Natural killer cell (primary cell): Measurements from ENCODE around the gene ZNF518A. TPM values are rescaled to one million over a fixed set of nuclear protein-coding genes. Genes with fewer than 3 reads are reported as not detected.

Experiments used
- ATAC-seq, 3 donors: fragments of 150-1000 bp in 2 of 3; fragments of 200-7000 bp in 1 of 3; cut with Tn5 transposase; 1 replicate in 1 of 3; 2 replicates in 2 of 3; pipeline ENCODE4 v1.10.0; 2021; ENCODE audit warnings: mild to moderate bottlenecking in 2 of 3, moderate library complexity in 2 of 3
- DNase-seq, 2 donors: peaks; one replicate each; pipeline versions ENCODE4 v3.0.0 to v3.0.0-alpha.2; 2013 to 2021; ENCODE audit warnings: mixed read lengths in 1 of 2
- H3K27ac ChIP-seq: one replicate; pipeline ENCODE4 v1.5.1; 2013; ENCODE audit warnings: mild to moderate bottlenecking, low read length
- H3K27me3 ChIP-seq: one replicate; pipeline ENCODE4 v1.6.1; 2013; ENCODE audit warnings: low read length; ENCODE audit not compliant: control insufficient read depth, insufficient read depth
- H3K36me3 ChIP-seq: one replicate; pipeline ENCODE4 v1.6.1; 2013; ENCODE audit warnings: low read length; ENCODE audit not compliant: control insufficient read depth, insufficient read depth
- H3K4me1 ChIP-seq: one replicate; pipeline ENCODE4 v1.6.1; 2013; ENCODE audit warnings: low read length; ENCODE audit not compliant: control insufficient read depth, insufficient read depth
- H3K4me3 ChIP-seq: one replicate; pipeline ENCODE4 v1.5.1; 2013; ENCODE audit warnings: low read length
- H3K9me3 ChIP-seq: one replicate; pipeline ENCODE4 v1.6.1; 2013; ENCODE audit warnings: low read length; ENCODE audit not compliant: control insufficient read depth, insufficient read depth
- H3K27ac Mint-ChIP-seq, 2 donors: one replicate each; pipeline ENCODE4 v1.8.0; 2022; ENCODE audit warnings: mild to moderate bottlenecking in 2 of 2, mixed read lengths in 2 of 2, moderate library complexity in 1 of 2
- H3K27me3 Mint-ChIP-seq, 2 donors: one replicate each; pipeline ENCODE4 v1.8.0; 2022; ENCODE audit warnings: low read depth in 2 of 2, mixed read lengths in 2 of 2
- H3K36me3 Mint-ChIP-seq: one replicate; pipeline ENCODE4 v1.8.0; 2022; ENCODE audit warnings: mixed read lengths
- H3K4me1 Mint-ChIP-seq, 2 donors: one replicate each; pipeline ENCODE4 v1.8.0; 2022; ENCODE audit warnings: mixed read lengths in 2 of 2
- H3K4me3 Mint-ChIP-seq: one replicate; pipeline ENCODE4 v1.8.0; 2022; ENCODE audit warnings: mild to moderate bottlenecking, moderate library complexity, mixed read lengths
- H3K9me3 Mint-ChIP-seq, 2 donors: one replicate each; pipeline ENCODE4 v1.8.0; 2022; ENCODE audit warnings: mixed read lengths in 2 of 2
- WGBS: methylation state at CpG from one replicate; pipeline ENCODE4 v1.1.7; 2013; ENCODE audit warnings: missing lambda C conversion rate; ENCODE audit not compliant: insufficient coverage; 5-methylcytosine and 5-hydroxymethylcytosine counted together
- intact Hi-C: fragments of 100-400 bp; cut with micrococcal nuclease; formaldehyde crosslinking; loops from one replicate; pipeline ENCODE4 v1.14.2; 2022
- total RNA-seq, 4 donors: library from RNA; stranded (reverse); fragments of 120-200 nt in 1 of 4; gene quantifications; one replicate each; pipeline versions ENCODE4 v1.2.3 to v1.2.4, GENCODE V29; 2013 to 2022
- TF ChIP-seq, protein P1 (sequence below): fragments of 200-600 bp; IDR thresholded peaks from one replicate; pipeline ENCODE4 v1.8.0; 2022; ENCODE audit warnings: antibody characterized with exemption

Gene ZNF518A
- total RNA-seq, 3 donors from 2014 or later (not counting 1 experiment from before 2014, with no cell fraction given): 17.6 to 34.7 (median 21.8) TPM

DNA sequence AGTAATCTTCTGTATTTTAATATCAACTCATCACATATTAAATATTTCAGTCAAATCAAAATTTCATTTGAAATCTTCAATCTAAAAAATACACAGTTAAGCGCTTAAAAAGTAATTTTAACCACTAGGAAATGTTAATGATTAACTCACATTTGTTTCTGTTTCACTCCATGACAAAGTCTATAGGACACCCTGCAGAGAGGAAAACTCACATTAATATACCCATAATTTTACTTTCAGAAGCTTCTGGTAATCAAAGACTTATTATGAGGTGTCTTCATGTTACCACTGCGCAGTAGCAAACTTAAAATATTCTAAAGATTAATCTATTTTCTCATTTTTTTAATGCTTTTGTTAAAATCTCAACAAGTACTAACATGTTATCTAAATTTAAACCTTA, 41.0 kb upstream of the ZNF518A start:
- Histone ChIP-seq H3K27ac (peak overlapping the region; percentile 97), H3K9me3 (peaks cover 7% of the 10 kb centered on the region), H3K4me3 (peak overlapping the region; percentile 91), H3K4me1 (peaks cover 12% of the 10 kb centered on the region), H3K27me3 (peaks cover 13% of the 10 kb centered on the region), H3K36me3 (no peaks in the 10 kb centered on the region)
- TF ChIP-seq, protein P1, sequence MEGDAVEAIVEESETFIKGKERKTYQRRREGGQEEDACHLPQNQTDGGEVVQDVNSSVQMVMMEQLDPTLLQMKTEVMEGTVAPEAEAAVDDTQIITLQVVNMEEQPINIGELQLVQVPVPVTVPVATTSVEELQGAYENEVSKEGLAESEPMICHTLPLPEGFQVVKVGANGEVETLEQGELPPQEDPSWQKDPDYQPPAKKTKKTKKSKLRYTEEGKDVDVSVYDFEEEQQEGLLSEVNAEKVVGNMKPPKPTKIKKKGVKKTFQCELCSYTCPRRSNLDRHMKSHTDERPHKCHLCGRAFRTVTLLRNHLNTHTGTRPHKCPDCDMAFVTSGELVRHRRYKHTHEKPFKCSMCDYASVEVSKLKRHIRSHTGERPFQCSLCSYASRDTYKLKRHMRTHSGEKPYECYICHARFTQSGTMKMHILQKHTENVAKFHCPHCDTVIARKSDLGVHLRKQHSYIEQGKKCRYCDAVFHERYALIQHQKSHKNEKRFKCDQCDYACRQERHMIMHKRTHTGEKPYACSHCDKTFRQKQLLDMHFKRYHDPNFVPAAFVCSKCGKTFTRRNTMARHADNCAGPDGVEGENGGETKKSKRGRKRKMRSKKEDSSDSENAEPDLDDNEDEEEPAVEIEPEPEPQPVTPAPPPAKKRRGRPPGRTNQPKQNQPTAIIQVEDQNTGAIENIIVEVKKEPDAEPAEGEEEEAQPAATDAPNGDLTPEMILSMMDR: no peak
- Mint-ChIP-seq H3K4me1 (peaks cover 8 to 10% of the 10 kb centered on the region in 2 donors), H3K27ac (peak overlapping the region; percentile 96 to 98), H3K4me3 (peak overlapping the region; percentile 93), H3K36me3 (no peaks in the 10 kb centered on the region), H3K9me3 (peaks cover 0 to 2% of the 10 kb centered on the region in 2 donors), H3K27me3 (peaks cover 24 to 26% of the 10 kb centered on the region in 2 donors)
- intact Hi-C loops: loop anchor here (5.0 kb wide), 1 partner anchor 47 kb away; the partner anchor contains the start of gene CCNJ
- no peak for ATAC-seq
- DNase-seq: no peak
- WGBS: 93% methylated on average over 2 of the region's 2 CpGs

DNA sequence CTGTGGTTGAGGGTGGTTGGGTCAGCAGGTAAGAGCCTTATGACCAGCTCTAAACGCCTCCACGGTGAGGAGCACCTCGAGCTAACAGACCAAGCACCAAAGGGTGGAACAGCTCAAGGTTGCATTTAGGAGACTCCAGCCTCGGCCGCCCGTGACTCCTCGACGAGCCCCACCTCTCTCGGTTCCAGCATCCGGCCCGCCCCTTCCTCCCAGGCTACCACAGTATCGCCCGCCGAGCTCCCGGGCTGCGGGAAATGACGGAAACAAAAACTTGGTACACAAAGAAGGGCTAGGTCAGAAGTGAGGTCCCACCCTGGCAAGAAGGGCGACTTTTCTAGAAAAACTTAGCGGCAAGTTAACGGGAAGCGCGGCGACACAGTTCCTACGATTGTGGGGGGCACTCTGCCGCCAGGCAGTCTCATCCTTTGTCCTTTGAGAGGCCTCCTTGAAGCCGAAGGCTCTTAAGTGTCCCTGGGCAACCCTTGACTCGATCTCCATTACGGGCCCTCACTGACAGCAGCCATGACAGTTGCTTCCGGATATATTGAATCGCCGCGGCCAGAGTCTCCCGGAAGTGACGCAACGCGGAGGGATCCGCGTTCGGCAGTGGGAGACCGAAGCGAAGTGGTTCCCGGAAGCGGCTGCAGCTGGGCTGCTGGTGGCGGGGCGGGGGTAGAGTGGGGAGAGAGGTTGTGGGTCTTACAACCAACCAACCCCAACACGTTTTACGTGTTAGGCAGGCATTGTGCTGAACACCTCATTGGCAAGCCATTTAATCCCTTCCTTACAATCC, 40.2 kb upstream of the ZNF518A start:
- DNase-seq (peak; percentile 93 to 98), ATAC-seq (peak; percentile 92)
- Mint-ChIP-seq H3K9me3 (peaks cover 0 to 2% of the 10 kb centered on the region in 2 donors), H3K36me3 (no peaks in the 10 kb centered on the region), H3K4me1 (peaks cover 8 to 10% of the 10 kb centered on the region in 2 donors), H3K27ac (peak overlapping the region; percentile 96 to 98), H3K27me3 (peaks cover 26 to 32% of the 10 kb centered on the region in 2 donors), H3K4me3 (peak overlapping the region; percentile 93)
- H3K36me3 ChIP-seq: no peaks in the 10 kb centered on the region
- peaks cover 12% of the 10 kb centered on the region for H3K4me1 ChIP-seq
- peak overlapping the region; percentile 97 for H3K27ac ChIP-seq
- 2% methylated on average over 45 of the region's 47 CpGs for WGBS
- H3K27me3 ChIP-seq: peaks cover 16% of the 10 kb centered on the region
- H3K9me3 ChIP-seq: peaks cover 7% of the 10 kb centered on the region
- TF ChIP-seq, protein P1: no peak
- intact Hi-C loops: loop anchor here (1.0 to 5.0 kb wide), 2 partner anchors 40 to 48 kb away; partner anchors contain the start of genes CCNJ and ZNF518A
- peak overlapping the region; percentile 91 for H3K4me3 ChIP-seq

DNA sequence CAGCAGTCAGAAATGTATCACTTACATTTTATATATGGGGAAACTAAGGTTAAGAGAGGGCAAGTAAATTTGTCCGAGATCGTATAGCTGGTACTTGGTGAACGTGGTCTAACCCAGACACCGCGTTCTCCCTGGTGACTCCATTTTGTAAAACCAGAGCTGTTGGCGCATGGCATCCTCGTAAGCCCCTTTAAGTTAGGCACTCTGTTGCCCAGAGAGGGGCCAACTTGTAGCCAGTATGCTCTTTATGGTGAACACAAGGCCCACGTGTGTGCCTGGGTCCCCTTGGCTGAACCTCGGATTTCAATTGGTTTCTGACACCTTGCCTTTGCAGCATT, 39.7 kb upstream of the ZNF518A start:
- intact Hi-C loops: loop anchor here (1.0 kb wide), 1 partner anchor 40 kb away; the partner anchor contains the start of gene ZNF518A
- Histone ChIP-seq H3K36me3 (no peaks in the 10 kb centered on the region), H3K9me3 (peaks cover 7% of the 10 kb centered on the region), H3K27me3 (peaks cover 20% of the 10 kb centered on the region), H3K27ac (peak overlapping the region; percentile 97), H3K4me3 (peak overlapping the region; percentile 91), H3K4me1 (peaks cover 12% of the 10 kb centered on the region)
- WGBS: 83% methylated on average over 9 of the region's 9 CpGs
- ATAC-seq (no peak), DNase-seq (no peak)
- TF ChIP-seq, protein P1: no peak
- Mint-ChIP-seq H3K27ac (peak overlapping the region; percentile 96 to 98), H3K4me1 (peaks cover 8 to 10% of the 10 kb centered on the region in 2 donors), H3K4me3 (peak overlapping the region; percentile 93), H3K36me3 (no peaks in the 10 kb centered on the region), H3K27me3 (peaks cover 32 to 37% of the 10 kb centered on the region in 2 donors), H3K9me3 (peaks cover 0 to 2% of the 10 kb centered on the region in 2 donors)
